HepG2 (cell line): ENCODE data around the gene SMOC1. TPM values are rescaled to one million over a fixed set of nuclear protein-coding genes. Genes with fewer than 3 reads are reported as not detected.

Experiments used
- CBFB ChIP-seq: sonication (generic); formaldehyde crosslinking; IDR thresholded peaks from 2 replicates; pipeline ENCODE4 v1.4.0; 2020; ENCODE audit warnings: missing genetic modification reagents
- CBX1 ChIP-seq: IDR thresholded peaks from one replicate; pipeline ENCODE4 v1.6.1; 2016; ENCODE audit warnings: antibody characterized with exemption, low read depth
- HNF1A ChIP-seq, 2 experiments: sonication (generic) in 1 of 2; formaldehyde crosslinking in 1 of 2; IDR thresholded peaks; 2 replicates each; pipeline versions ENCODE4 v1.4.0 to v1.6.1; 2016 to 2020; ENCODE audit warnings: borderline replicate concordance in 1 of 2, low read depth in 1 of 2, mild to moderate bottlenecking in 1 of 2, missing genetic modification reagents in 1 of 2
- ONECUT2 ChIP-seq: sonication (generic); formaldehyde crosslinking; IDR thresholded peaks from 2 replicates; pipeline ENCODE4 v1.4.0; 2020; ENCODE audit warnings: missing genetic modification reagents
- RCOR2 ChIP-seq: IDR thresholded peaks from 2 replicates; pipeline ENCODE4 v1.6.1; 2016; ENCODE audit warnings: missing biosample characterization, missing genetic modification reagents
- SETDB1 ChIP-seq: sonication (generic); formaldehyde crosslinking; IDR thresholded peaks from 2 replicates; pipeline ENCODE4 v1.5.1; 2020; ENCODE audit warnings: missing genetic modification reagents, mild to moderate bottlenecking, borderline replicate concordance
- TEF ChIP-seq: sonication (generic); formaldehyde crosslinking; IDR thresholded peaks from 2 replicates; pipeline ENCODE4 v1.5.0; 2020; ENCODE audit warnings: missing genetic modification reagents
- TFDP1 ChIP-seq: IDR thresholded peaks from 2 replicates; pipeline ENCODE4 v1.6.1; 2016; ENCODE audit warnings: missing compliant biosample characterization, missing genetic modification reagents, borderline replicate concordance
- TSC22D2 ChIP-seq: sonication (generic); formaldehyde crosslinking; IDR thresholded peaks from 2 replicates; pipeline ENCODE4 v1.5.1; 2020; ENCODE audit warnings: missing genetic modification reagents, mild to moderate bottlenecking, borderline replicate concordance
- ZBTB1 ChIP-seq: sonication (generic); formaldehyde crosslinking; IDR thresholded peaks from 2 replicates; pipeline ENCODE4 v1.4.0; 2020; ENCODE audit warnings: missing genetic modification reagents, borderline replicate concordance
- ZBTB14 ChIP-seq: sonication (generic); formaldehyde crosslinking; IDR thresholded peaks from 2 replicates; pipeline ENCODE4 v1.4.0; 2020; ENCODE audit warnings: missing genetic modification reagents
- ZFP82 ChIP-seq: sonication (generic); formaldehyde crosslinking; IDR thresholded peaks from 2 replicates; pipeline ENCODE4 v1.5.1; 2020; ENCODE audit warnings: mild to moderate bottlenecking, missing genetic modification reagents, borderline replicate concordance
- ZFP90 ChIP-seq: sonication (generic); formaldehyde crosslinking; IDR thresholded peaks from 2 replicates; pipeline ENCODE4 v1.8.0; 2022; ENCODE audit warnings: missing genetic modification reagents, mild to moderate bottlenecking, inconsistent platforms, borderline replicate concordance
- ZHX1 ChIP-seq: sonication (generic); formaldehyde crosslinking; IDR thresholded peaks from 2 replicates; pipeline ENCODE4 v1.8.1; 2022; ENCODE audit warnings: low read depth, mild to moderate bottlenecking, missing genetic modification reagents
- ZNF235 ChIP-seq: sonication (generic); formaldehyde crosslinking; IDR thresholded peaks from 2 replicates; pipeline ENCODE4 v1.8.1; 2023; ENCODE audit warnings: mild to moderate bottlenecking, missing genetic modification reagents, borderline replicate concordance
- ZNF33B ChIP-seq: sonication (generic); formaldehyde crosslinking; IDR thresholded peaks from 2 replicates; pipeline ENCODE4 v1.5.1; 2020; ENCODE audit warnings: mild to moderate bottlenecking, missing genetic modification reagents
- ZNF766 ChIP-seq: sonication (generic); formaldehyde crosslinking; IDR thresholded peaks from 2 replicates; pipeline ENCODE4 v1.5.0; 2020; ENCODE audit warnings: missing genetic modification reagents, borderline replicate concordance
- polyA plus RNA-seq, 8 experiments: library from polyadenylated mRNA; depleted of rRNA in 3 of 8; stranded (reverse) in 7 of 8; unstranded in 1 of 8; fragments of >200 nt; fragmentation: Illumina TruSeq in 4 of 8; extraction: Trizol in 4 of 8; gene quantifications; 2 replicates each; pipeline versions ENCODE4 v1.2.1 to v1.2.3, GENCODE V29; 2011 to 2016; ENCODE audit warnings: low read depth in 4 of 8, missing spikeins in 1 of 8, mixed read lengths in 1 of 8; ENCODE audit not compliant: insufficient read depth in 1 of 8
- total RNA-seq, 5 experiments: library from RNA; depleted of rRNA; stranded (reverse); fragments of >200 nt; fragmentation: Illumina TruSeq; extraction: Trizol; gene quantifications; 2 replicates each; pipeline ENCODE4 v1.2.3, GENCODE V29; 2016; ENCODE audit warnings: low read depth in 1 of 5

Gene SMOC1
- total and polyA plus RNA-seq, 2 of the 13 experiments (the other 11 are each of a cell fraction or from before 2014, with no cell fraction given) = 17.8 to 35.6 TPM

- TF ChIP-seq ZHX1 (CRISPR knock-in tag) = no peak
- no peak for TF ChIP-seq ZBTB14
- TF ChIP-seq SETDB1 (CRISPR knock-in tag) = no peak
- peak; percentile 50; the same call in 1 of the 2 replicates for TF ChIP-seq TFDP1 (CRISPR knock-in tag)
- no peak for TF ChIP-seq RCOR2 (CRISPR knock-in tag)
- no peak for TF ChIP-seq ZNF235 (CRISPR knock-in tag)
- TF ChIP-seq ZFP82 = no peak
- no peak for TF ChIP-seq CBX1
- TF ChIP-seq ZBTB1 (CRISPR knock-in tag) = no peak
- no peak for TF ChIP-seq ZNF33B (CRISPR knock-in tag)
- TF ChIP-seq TSC22D2 (CRISPR knock-in tag) = 0 out of 2 replicates have a peak, but pooled peaks have one; percentile 46
- peak; percentile 44; the same call in 1 of the 2 replicates for TF ChIP-seq ZNF766 (CRISPR knock-in tag)
- TF ChIP-seq ONECUT2 (CRISPR knock-in tag) = no peak
- 0 out of 2 replicates have a peak, but pooled peaks have one; percentile 26 for TF ChIP-seq CBFB (CRISPR knock-in tag)
- no peak for TF ChIP-seq TEF (CRISPR knock-in tag)
- TF ChIP-seq ZFP90 (CRISPR knock-in tag) = peak; percentile 61
- TF ChIP-seq HNF1A (IDR thresholded peaks at IDR 0.05; ENCODE audit: low read depth) = peak; percentile 9
- peak; percentile 12; the same call in 1 of the 2 replicates for TF ChIP-seq HNF1A (CRISPR knock-in tag; IDR thresholded peaks at IDR 0.05; ENCODE audit: borderline replicate concordance)
Observed at GRCh38 chr14:69850086-69850735, 29.0 kb upstream of the SMOC1 start (continued).
